NT2/D1 (cell line): ENCODE data around the gene GPR22.

ENCODE experiments used
- DNase-seq: peaks from one replicate; pipeline ENCODE4 v3.0.0-alpha.2; 2011; ENCODE audit warnings: low read depth, low spot score
- H3K27me3 ChIP-seq: 2 replicates; pipeline ENCODE4 v1.6.0; 2011; ENCODE audit warnings: mild to moderate bottlenecking; ENCODE audit not compliant: insufficient read length, insufficient read depth
- H3K36me3 ChIP-seq: 2 replicates; pipeline ENCODE4 v1.6.1; 2011; ENCODE audit warnings: mild to moderate bottlenecking, low read length, mixed read lengths; ENCODE audit not compliant: insufficient read depth, insufficient read length
- H3K4me1 ChIP-seq: 2 replicates; pipeline ENCODE4 v1.5.1; 2011; ENCODE audit not compliant: insufficient read depth, insufficient read length
- H3K4me3 ChIP-seq: 2 replicates; pipeline ENCODE4 v1.5.1; 2011; ENCODE audit warnings: low read depth; ENCODE audit not compliant: insufficient read length
- H3K9ac ChIP-seq: 2 replicates; pipeline ENCODE4 v1.6.0; 2011; ENCODE audit warnings: low read depth; ENCODE audit not compliant: insufficient read length
- H3K9me3 ChIP-seq: 2 replicates; pipeline ENCODE4 v1.5.1; 2011; ENCODE audit warnings: mild to moderate bottlenecking, low read length; ENCODE audit not compliant: insufficient read depth
- SUZ12 ChIP-seq: IDR thresholded peaks from 2 replicates; pipeline ENCODE4 v1.6.1; 2011; ENCODE audit not compliant: insufficient read length, insufficient read depth; ENCODE audit errors: extremely low read depth
- YY1 ChIP-seq: IDR thresholded peaks from 2 replicates; pipeline ENCODE4 v1.6.1; 2011; ENCODE audit not compliant: insufficient read length, insufficient read depth
- ZNF274 ChIP-seq: IDR thresholded peaks from 2 replicates; pipeline ENCODE4 v1.6.1; 2011; ENCODE audit warnings: mild to moderate bottlenecking, low read depth, low read length

Gene GPR22

DNA sequence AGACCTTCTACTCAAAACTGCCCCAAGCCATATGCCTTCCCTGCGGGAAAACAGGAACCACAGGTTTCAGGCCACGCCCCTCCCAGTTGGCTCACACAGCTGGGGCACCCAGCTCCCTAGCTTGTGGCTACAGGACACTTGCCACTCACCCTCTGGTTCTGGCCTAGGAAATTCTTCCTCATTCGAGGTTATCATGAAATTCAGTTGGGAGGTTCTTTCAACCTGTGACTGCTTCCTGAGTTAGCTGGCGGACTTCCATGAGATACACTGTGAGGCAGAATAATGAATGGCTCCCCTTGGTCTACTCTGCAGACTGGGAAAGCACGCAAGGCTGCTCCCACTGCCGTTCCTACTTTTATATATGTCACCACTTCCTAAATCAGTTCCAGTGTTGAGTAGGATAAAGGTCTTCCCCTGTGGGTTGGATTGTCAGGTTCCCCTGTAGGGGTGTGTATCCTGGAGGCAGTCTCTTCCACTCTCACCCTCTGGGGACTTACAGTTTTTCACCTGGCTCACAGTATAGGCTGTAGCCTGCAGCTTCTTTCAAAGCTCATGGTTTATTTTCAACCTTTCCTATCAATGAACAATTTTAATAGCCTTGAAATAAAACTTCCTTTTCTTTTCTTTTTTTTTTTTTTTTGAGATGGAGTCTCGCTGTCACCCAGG, 37.0 kb downstream of the GPR22 start:
- no peak for DNase-seq
- no peaks in the 10 kb centered on the region for H3K4me1 ChIP-seq
- no peak for TF ChIP-seq ZNF274
- TF ChIP-seq YY1: no peak
- no peak for TF ChIP-seq SUZ12
- peaks cover 7% of the 10 kb centered on the region for H3K36me3 ChIP-seq
- H3K27me3 ChIP-seq: no peaks in the 10 kb centered on the region
- H3K9me3 ChIP-seq: peaks cover 12% of the 10 kb centered on the region; the same call in 1 of the 2 replicates
- H3K9ac ChIP-seq: no peak overlapping the region
- H3K4me3 ChIP-seq: no peak overlapping the region
